NCI-H2196 (cell line): ENCODE data around the gene LILRA2.
"Not testable (repeated sequence)": the region's sequence is repeated elsewhere in the genome, so short reads cannot be mapped to it uniquely, and the experiment has no call there.

Experiments
- DNase-seq: peaks from one replicate; lab custom pipeline; 2025; ENCODE audit not compliant: unreplicated experiment; lab: John Stamatoyannopoulos, UW

The LILRA2 gene

GRCh38 chr19:54608792-54609191 is 35.2 kb downstream of the LILRA2 start:
- DNase-seq = no peak

GRCh38 chr19:54609356-54609791 is 35.8 kb downstream of the LILRA2 start:
- DNase-seq = no peak

GRCh38 chr19:54612428-54612827 is 38.8 kb downstream of the LILRA2 start:
- no peak for DNase-seq

GRCh38 chr19:54614726-54615125 is 41.1 kb downstream of the LILRA2 start:
- DNase-seq = peak; percentile 4

GRCh38 chr19:54616057-54616456 is 42.5 kb downstream of the LILRA2 start:
- no peak for DNase-seq

GRCh38 chr19:54616821-54617560 is 43.4 kb downstream of the LILRA2 start:
- no peak for DNase-seq

- no peak for DNase-seq
These were observed 46.9 kb downstream of the LILRA2 start for GRCh38 chr19:54620464-54620863.

GRCh38 chr19:54622431-54622830 is 48.8 kb downstream of the LILRA2 start:
- DNase-seq = no peak

GRCh38 chr19:54624234-54624633 is 50.6 kb downstream of the LILRA2 start:
- not testable (repeated sequence) for DNase-seq

GRCh38 chr19:54624934-54625730 is 51.5 kb downstream of the LILRA2 start:
- not testable (repeated sequence) for DNase-seq

- DNase-seq = no peak
These were observed 53.2 kb downstream of the LILRA2 start for GRCh38 chr19:54626757-54627156.

GRCh38 chr19:54627912-54628311 is 54.3 kb downstream of the LILRA2 start:
- DNase-seq = not testable (repeated sequence)

- not testable (repeated sequence) for DNase-seq
These were observed 56.7 kb downstream of the LILRA2 start, which contains the start of gene LILRB1 for GRCh38 chr19:54630262-54630661. Gene LILRB1 (plus strand): TSS chr19:54630484. CDS start chr19:54631074, 590 bp downstream.

- DNase-seq = no peak
These were observed 57.2 kb downstream of the LILRA2 start for GRCh38 chr19:54630782-54631181.

GRCh38 chr19:54631489-54632337 is 58.1 kb downstream of the LILRA2 start:
- DNase-seq = not testable (repeated sequence)

- DNase-seq = not testable (repeated sequence)
These were observed 58.9 kb downstream of the LILRA2 start for GRCh38 chr19:54632517-54632916.

GRCh38 chr19:54633401-54633800 is 59.8 kb downstream of the LILRA2 start:
- no peak for DNase-seq

- DNase-seq = not testable (repeated sequence)
These were observed 62.5 kb downstream of the LILRA2 start for GRCh38 chr19:54636081-54636480.

GRCh38 chr19:54638683-54639082 is 65.1 kb downstream of the LILRA2 start:
- DNase-seq = no peak
